Measurements from ENCODE around the gene TLE3. TPM values are rescaled to one million over a fixed set of nuclear protein-coding genes. Genes with fewer than 3 reads are reported as not detected.

Gene TLE3
- total RNA-seq, 2 donors from 2014 or later: 157 to 246 TPM

- no peak overlapping the region for H3K4me3 ChIP-seq
- DNase-seq (ENCODE audit: low spot score): no peak
- H3K4me1 ChIP-seq (replicated peaks): no peaks in the 10 kb centered on the region
- intact Hi-C loops (cut with DNase I): no loop called here
- no peaks in the 10 kb centered on the region for H3K9me3 ChIP-seq
- no peaks in the 10 kb centered on the region for H3K36me3 ChIP-seq
- H3K27me3 ChIP-seq (replicated peaks; ENCODE audit: insufficient read depth): no peaks in the 10 kb centered on the region
- no peak for TF ChIP-seq POLR2A (IDR thresholded peaks at IDR 0.05)
- no peak for TF ChIP-seq CTCF (IDR thresholded peaks at IDR 0.05)
- no peak for TF ChIP-seq POLR2AphosphoS5 (IDR thresholded peaks at IDR 0.05)
- no peak overlapping the region for H3K27ac ChIP-seq
- 92% methylated on average over 10 of the region's 10 CpGs for WGBS
Observed at GRCh38 chr15:70035051-70035718, 62.5 kb downstream of the TLE3 start.

- intact Hi-C loops (cut with DNase I): no loop called here
- Histone ChIP-seq H3K4me3 (no peak overlapping the region), H3K27me3 (replicated peaks; ENCODE audit: insufficient read depth) (no peaks in the 10 kb centered on the region), H3K9me3 (no peaks in the 10 kb centered on the region), H3K27ac (no peak overlapping the region), H3K4me1 (replicated peaks) (no peaks in the 10 kb centered on the region), H3K36me3 (no peaks in the 10 kb centered on the region)
- TF ChIP-seq CTCF (IDR thresholded peaks at IDR 0.05): no peak
- TF ChIP-seq POLR2A (IDR thresholded peaks at IDR 0.05): no peak
- no peak for DNase-seq (ENCODE audit: low spot score)
- 96% methylated on average over 7 of the region's 7 CpGs for WGBS
Observed at GRCh38 chr15:70034596-70034995, 63.1 kb downstream of the TLE3 start.

GRCh38 chr15:70034141-70034540 is 63.6 kb downstream of the TLE3 start:
- Histone ChIP-seq H3K4me3 (no peak overlapping the region), H3K9me3 (no peaks in the 10 kb centered on the region), H3K27me3 (replicated peaks; ENCODE audit: insufficient read depth) (no peaks in the 10 kb centered on the region), H3K4me1 (replicated peaks) (no peaks in the 10 kb centered on the region), H3K36me3 (no peaks in the 10 kb centered on the region), H3K27ac (no peak overlapping the region)
- 93% methylated on average over 4 of the region's 4 CpGs for WGBS
- TF ChIP-seq CTCF (IDR thresholded peaks at IDR 0.05): no peak
- no peak for TF ChIP-seq POLR2AphosphoS5 (IDR thresholded peaks at IDR 0.05)
- no peak for TF ChIP-seq POLR2A (IDR thresholded peaks at IDR 0.05)
- no peak for DNase-seq (ENCODE audit: low spot score)
- intact Hi-C loops (cut with DNase I): no loop called here

- 29% methylated on average over 34 of the region's 35 CpGs for WGBS
- TF ChIP-seq POLR2AphosphoS5 (IDR thresholded peaks at IDR 0.05) (no peak), POLR2A (IDR thresholded peaks at IDR 0.05) (no peak), CTCF (IDR thresholded peaks at IDR 0.05) (no peak)
- intact Hi-C loops (cut with DNase I): no loop called here
- H3K36me3 ChIP-seq: no peaks in the 10 kb centered on the region
- H3K9me3 ChIP-seq: no peaks in the 10 kb centered on the region
- DNase-seq (ENCODE audit: low spot score): no peak
- H3K4me1 ChIP-seq (replicated peaks): no peaks in the 10 kb centered on the region
- H3K27me3 ChIP-seq (replicated peaks; ENCODE audit: insufficient read depth): no peaks in the 10 kb centered on the region
- no peak overlapping the region for H3K4me3 ChIP-seq
- no peak overlapping the region for H3K27ac ChIP-seq
Observed at GRCh38 chr15:70033529-70034140, 64.1 kb downstream of the TLE3 start.

GRCh38 chr15:70033109-70033508 is 64.6 kb downstream of the TLE3 start:
- H3K27ac ChIP-seq: no peak overlapping the region
- H3K4me3 ChIP-seq: no peak overlapping the region
- no peaks in the 10 kb centered on the region for H3K4me1 ChIP-seq (replicated peaks)

More at GRCh38 chr15:70033109-70033508, 64.6 kb downstream of the TLE3 start:
- Histone ChIP-seq H3K9me3 (no peaks in the 10 kb centered on the region), H3K27me3 (replicated peaks; ENCODE audit: insufficient read depth) (no peaks in the 10 kb centered on the region), H3K36me3 (no peaks in the 10 kb centered on the region)
- WGBS: 74% methylated on average over 10 of the region's 10 CpGs
- no peak for TF ChIP-seq POLR2AphosphoS5 (IDR thresholded peaks at IDR 0.05)
- no peak for TF ChIP-seq POLR2A (IDR thresholded peaks at IDR 0.05)
- TF ChIP-seq CTCF (IDR thresholded peaks at IDR 0.05): no peak
- intact Hi-C loops (cut with DNase I): no loop called here
- no peak for DNase-seq (ENCODE audit: low spot score)

Measured in prostate gland (tissue), 2 donors.